ENCODE measurements around the gene SLC22A4. TPM values are rescaled to one million over a fixed set of nuclear protein-coding genes. Genes with fewer than 3 reads are reported as not detected.

SLC22A4 gene
- total RNA-seq, result 1 to 10 TPM; 1.3 to 8.3 TPM

- no peaks in the 10 kb centered on the region for H3K9me3 ChIP-seq
- no peaks in the 10 kb centered on the region for H3K27me3 ChIP-seq
- H3K4me3 ChIP-seq, result peak within 1 kb of the TSS; percentile 64
- DNase-seq, result peak; percentile 85
- intact Hi-C loops (cut with DNase I), result loop anchor here (10.0 kb wide), 1 partner anchor 191 kb away; no protein-coding TSS in a partner anchor
- no peak for TF ChIP-seq CTCF (IDR thresholded peaks at IDR 0.05)
- H3K4me1 ChIP-seq, result peaks cover 7% of the 10 kb centered on the region
- peak within 1 kb of the TSS; percentile 83 to 89 for H3K9ac ChIP-seq (ENCODE audit: low read depth in 2 of 2, low read length in 2 of 2)
- H3K27ac ChIP-seq, result peak within 1 kb of the TSS; percentile 98
- no peaks in the 10 kb centered on the region for H3K36me3 ChIP-seq
These were observed at the start of gene SLC22A4 for GRCh38 chr5:132293992-132294727. Gene SLC22A4 (plus strand): TSS chr5:132294394. CDS start chr5:132294617, 223 bp downstream.

GRCh38 chr5:132245593-132245992 lies 48.6 kb upstream of the SLC22A4 start:
- DNase-seq, result no peak
- no peaks in the 10 kb centered on the region for H3K27me3 ChIP-seq

GRCh38 chr5:132246806-132247205 lies 47.4 kb upstream of the SLC22A4 start:
- DNase-seq, result no peak
- Histone ChIP-seq H3K36me3 (no peaks in the 10 kb centered on the region), H3K27ac (no peak overlapping the region), H3K9me3 (no peaks in the 10 kb centered on the region), H3K4me1 (no peaks in the 10 kb centered on the region), H3K9ac (ENCODE audit: low read depth in 2 of 2, low read length in 2 of 2) (no peak overlapping the region), H3K27me3 (no peaks in the 10 kb centered on the region), H3K4me3 (no peak overlapping the region)
- intact Hi-C loops (cut with DNase I), result no loop called here
- TF ChIP-seq CTCF (IDR thresholded peaks at IDR 0.05), result no peak

More at GRCh38 chr5:132245593-132245992, 48.6 kb upstream of the SLC22A4 start:
- H3K9ac ChIP-seq (ENCODE audit: low read depth in 2 of 2, low read length in 2 of 2), result no peak overlapping the region
- H3K4me3 ChIP-seq, result no peak overlapping the region
- no peak for TF ChIP-seq CTCF (IDR thresholded peaks at IDR 0.05)
- H3K27ac ChIP-seq, result no peak overlapping the region
- H3K4me1 ChIP-seq, result no peaks in the 10 kb centered on the region
- H3K36me3 ChIP-seq, result no peaks in the 10 kb centered on the region
- H3K9me3 ChIP-seq, result no peaks in the 10 kb centered on the region
- intact Hi-C loops (cut with DNase I), result no loop called here

GRCh38 chr5:132250547-132250946 lies 43.6 kb upstream of the SLC22A4 start:
- Histone ChIP-seq H3K9ac (ENCODE audit: low read depth in 2 of 2, low read length in 2 of 2) (no peak overlapping the region), H3K9me3 (no peaks in the 10 kb centered on the region), H3K4me3 (no peak overlapping the region), H3K27ac (no peak overlapping the region), H3K36me3 (no peaks in the 10 kb centered on the region), H3K27me3 (no peaks in the 10 kb centered on the region), H3K4me1 (no peaks in the 10 kb centered on the region)
- TF ChIP-seq CTCF (IDR thresholded peaks at IDR 0.05), result no peak
- intact Hi-C loops (cut with DNase I), result no loop called here
- no peak for DNase-seq

- DNase-seq, result no peak
- no peaks in the 10 kb centered on the region for H3K27me3 ChIP-seq
- no peak overlapping the region for H3K4me3 ChIP-seq
- TF ChIP-seq CTCF (IDR thresholded peaks at IDR 0.05), result no peak
- no peaks in the 10 kb centered on the region for H3K9me3 ChIP-seq
- H3K4me1 ChIP-seq, result no peaks in the 10 kb centered on the region
- intact Hi-C loops (cut with DNase I), result no loop called here
- no peak overlapping the region for H3K27ac ChIP-seq
- no peak overlapping the region for H3K9ac ChIP-seq (ENCODE audit: low read depth in 2 of 2, low read length in 2 of 2)
- no peaks in the 10 kb centered on the region for H3K36me3 ChIP-seq
These were observed 42.9 kb upstream of the SLC22A4 start for GRCh38 chr5:132251220-132251725.
